ENCODE measurements around the gene CDK2AP2.
"Not testable (repeated sequence)": the region's sequence is repeated elsewhere in the genome, so short reads cannot be mapped to it uniquely, and the experiment has no call there.

DNA sequence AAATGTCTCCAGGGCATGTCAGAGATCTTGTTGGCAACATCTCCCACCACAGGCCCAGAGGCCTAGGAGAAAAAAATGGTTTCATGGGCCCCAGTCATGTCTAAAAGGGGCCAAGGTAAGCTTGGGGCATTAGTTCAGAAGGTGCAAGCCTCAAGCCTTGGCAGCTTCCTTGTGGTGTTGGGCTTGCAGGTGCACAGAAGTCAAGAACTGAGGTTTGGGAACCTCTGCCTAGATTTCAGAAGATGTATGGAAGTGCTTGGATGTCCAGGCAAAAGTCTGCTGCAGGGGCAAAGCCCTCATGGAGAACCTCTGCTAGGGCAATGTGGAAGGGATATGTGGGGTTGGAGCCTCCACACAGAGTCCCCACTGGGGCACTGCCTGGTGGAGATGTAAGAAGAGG lies 43.7 kb upstream of the CDK2AP2 start:
- TF ChIP-seq, protein P1, sequence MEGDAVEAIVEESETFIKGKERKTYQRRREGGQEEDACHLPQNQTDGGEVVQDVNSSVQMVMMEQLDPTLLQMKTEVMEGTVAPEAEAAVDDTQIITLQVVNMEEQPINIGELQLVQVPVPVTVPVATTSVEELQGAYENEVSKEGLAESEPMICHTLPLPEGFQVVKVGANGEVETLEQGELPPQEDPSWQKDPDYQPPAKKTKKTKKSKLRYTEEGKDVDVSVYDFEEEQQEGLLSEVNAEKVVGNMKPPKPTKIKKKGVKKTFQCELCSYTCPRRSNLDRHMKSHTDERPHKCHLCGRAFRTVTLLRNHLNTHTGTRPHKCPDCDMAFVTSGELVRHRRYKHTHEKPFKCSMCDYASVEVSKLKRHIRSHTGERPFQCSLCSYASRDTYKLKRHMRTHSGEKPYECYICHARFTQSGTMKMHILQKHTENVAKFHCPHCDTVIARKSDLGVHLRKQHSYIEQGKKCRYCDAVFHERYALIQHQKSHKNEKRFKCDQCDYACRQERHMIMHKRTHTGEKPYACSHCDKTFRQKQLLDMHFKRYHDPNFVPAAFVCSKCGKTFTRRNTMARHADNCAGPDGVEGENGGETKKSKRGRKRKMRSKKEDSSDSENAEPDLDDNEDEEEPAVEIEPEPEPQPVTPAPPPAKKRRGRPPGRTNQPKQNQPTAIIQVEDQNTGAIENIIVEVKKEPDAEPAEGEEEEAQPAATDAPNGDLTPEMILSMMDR (IDR thresholded peaks at IDR 0.05 in 2 of 3, conservative IDR thresholded peaks at IDR 0.05 in 1 of 3; ENCODE audit: control insufficient read depth in 2 of 3, extremely low read depth in 1 of 3, insufficient read depth in 1 of 3, low read depth in 3 of 3, low read length in 3 of 3): not testable (repeated sequence)
- TF ChIP-seq, protein P2, sequence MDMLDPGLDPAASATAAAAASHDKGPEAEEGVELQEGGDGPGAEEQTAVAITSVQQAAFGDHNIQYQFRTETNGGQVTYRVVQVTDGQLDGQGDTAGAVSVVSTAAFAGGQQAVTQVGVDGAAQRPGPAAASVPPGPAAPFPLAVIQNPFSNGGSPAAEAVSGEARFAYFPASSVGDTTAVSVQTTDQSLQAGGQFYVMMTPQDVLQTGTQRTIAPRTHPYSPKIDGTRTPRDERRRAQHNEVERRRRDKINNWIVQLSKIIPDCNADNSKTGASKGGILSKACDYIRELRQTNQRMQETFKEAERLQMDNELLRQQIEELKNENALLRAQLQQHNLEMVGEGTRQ (IDR thresholded peaks at IDR 0.05; ENCODE audit: borderline replicate concordance, low read depth, low read length): not testable (repeated sequence)
- TF ChIP-seq POLR2A, YY1 (IDR thresholded peaks at IDR 0.05; ENCODE audit: low read depth, low read length): not testable (repeated sequence)

All from GM12878 (cell line).